ENCODE data around the gene ZNF385B. TPM values are rescaled to one million over a fixed set of nuclear protein-coding genes. Genes with fewer than 3 reads are reported as not detected.

ZNF385B gene
- total and polyA plus RNA-seq, 5 experiments from 2014 or later: not detected

DNA sequence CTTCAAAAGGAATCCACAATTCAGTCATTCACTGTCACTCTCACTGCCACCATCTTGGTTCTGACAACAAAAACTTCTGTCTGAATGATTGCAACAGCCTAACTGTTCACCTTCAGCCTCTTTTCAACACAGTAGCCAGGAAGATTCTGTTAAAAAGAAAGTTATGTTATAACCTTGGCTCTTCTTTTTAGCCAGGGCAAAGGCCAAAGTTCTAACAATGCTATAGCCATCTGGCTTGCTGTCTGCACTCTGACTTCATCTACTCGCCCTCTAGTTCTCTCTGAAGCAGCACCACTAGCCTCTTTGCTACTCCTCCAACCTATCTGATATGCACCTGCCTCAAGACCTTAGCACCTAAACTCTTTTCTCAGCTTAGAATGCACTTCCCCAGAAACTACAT is 158.5 kb downstream of the ZNF385B start:
- no peak for DNase-seq
- peaks cover 0 to under 1% (median 0%) of the 10 kb centered on the region in 9 donors for H3K9me3 Mint-ChIP-seq
- no peak overlapping the region for H3K27ac Mint-ChIP-seq
- H3K4me1 Mint-ChIP-seq: no peaks in the 10 kb centered on the region
- no peaks in the 10 kb centered on the region for H3K36me3 Mint-ChIP-seq
- no peak for ATAC-seq
- H3K27me3 Mint-ChIP-seq: peaks cover 0 to 8% (median 3%) of the 10 kb centered on the region in 5 donors
- POLR2A ChIA-PET: no interaction called here
- no peak overlapping the region for H3K4me3 Mint-ChIP-seq

DNA sequence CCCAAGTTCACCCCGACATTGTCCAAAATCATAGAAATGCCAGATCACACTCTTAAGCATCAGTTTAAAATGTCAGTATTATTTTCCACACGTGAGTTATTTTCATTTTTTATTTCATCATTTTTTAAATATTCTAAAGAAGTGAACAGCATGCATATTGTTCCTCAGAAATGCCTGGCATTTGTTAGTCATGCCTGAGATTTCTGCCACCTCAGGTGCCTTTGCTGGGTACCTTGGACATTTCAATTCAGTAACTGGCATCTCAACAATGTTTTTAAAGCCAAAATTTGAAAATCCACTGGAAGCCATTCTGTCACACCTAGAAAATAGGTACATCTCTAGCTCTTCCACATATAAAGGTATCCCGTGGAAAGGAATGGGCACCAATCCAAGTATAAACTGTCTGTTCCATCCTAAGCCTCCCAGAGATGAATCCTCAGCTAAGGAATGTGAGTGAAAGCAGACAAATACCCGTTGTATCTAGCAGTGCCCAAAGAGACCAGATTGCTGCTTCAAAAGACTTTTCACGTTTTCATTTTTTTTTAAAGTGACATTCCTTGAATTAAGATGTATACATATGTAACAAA is 159.8 kb downstream of the ZNF385B start:
- POLR2A ChIA-PET: no interaction called here
- Mint-ChIP-seq H3K4me1 (no peaks in the 10 kb centered on the region), H3K27ac (no peak overlapping the region)

DNA sequence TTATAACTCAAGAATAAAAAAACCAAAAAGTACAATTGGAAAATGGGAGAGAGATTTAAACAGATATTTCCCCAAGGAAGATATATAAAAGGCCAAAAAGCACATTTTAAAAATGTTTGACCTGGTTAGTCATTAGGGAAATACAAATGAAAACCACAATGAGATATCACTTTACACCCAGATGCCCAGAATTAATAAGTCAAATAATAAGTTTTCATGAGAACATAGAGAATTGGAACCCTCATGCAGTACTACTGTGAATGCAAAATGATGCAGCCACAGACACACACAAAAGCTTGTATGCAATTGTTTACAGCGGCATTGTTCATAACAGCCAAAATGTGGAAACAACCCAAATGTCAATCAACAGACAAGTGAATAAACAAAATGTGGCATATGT is 165.9 kb downstream of the ZNF385B start:
- H3K9me3 Mint-ChIP-seq: peaks cover 0 to 7% (median 2%) of the 10 kb centered on the region in 9 donors
- POLR2A ChIA-PET: no interaction called here

More for the DNA sequence above, 159.8 kb downstream of the ZNF385B start:
- Mint-ChIP-seq H3K36me3 (no peaks in the 10 kb centered on the region), H3K4me3 (no peak overlapping the region), H3K27me3 (peaks cover 0 to 6% (median 0%) of the 10 kb centered on the region in 5 donors), H3K9me3 (peaks cover 0 to 5% (median 0%) of the 10 kb centered on the region in 9 donors)
- ATAC-seq (no peak), DNase-seq (no peak)

DNA sequence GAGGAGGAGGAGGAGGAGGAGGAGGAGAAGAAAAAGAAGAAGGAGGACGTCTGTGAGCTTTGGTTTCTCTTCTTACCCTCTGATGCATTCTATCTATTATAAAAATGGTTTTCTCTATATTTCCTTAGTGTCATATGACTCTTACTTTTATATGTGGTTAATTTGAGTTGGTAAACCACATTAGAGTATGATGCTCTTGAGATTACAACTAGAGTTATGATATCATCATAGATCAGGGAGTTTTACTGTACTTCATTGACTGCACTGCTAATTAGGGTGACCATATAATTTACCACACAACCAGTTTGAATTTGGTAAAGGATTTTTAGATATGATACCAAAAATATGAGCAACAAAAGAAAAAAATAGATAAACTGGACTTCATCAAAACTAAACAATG is 166.4 kb downstream of the ZNF385B start:
- no peak for ATAC-seq
- H3K36me3 Mint-ChIP-seq: no peaks in the 10 kb centered on the region

More for the DNA sequence above, 165.9 kb downstream of the ZNF385B start:
- DNase-seq (no peak), ATAC-seq (no peak)
- Mint-ChIP-seq H3K4me3 (no peak overlapping the region), H3K27ac (no peak overlapping the region), H3K36me3 (no peaks in the 10 kb centered on the region), H3K4me1 (no peaks in the 10 kb centered on the region), H3K27me3 (peaks cover 0 to 13% (median 9%) of the 10 kb centered on the region in 5 donors)

DNA sequence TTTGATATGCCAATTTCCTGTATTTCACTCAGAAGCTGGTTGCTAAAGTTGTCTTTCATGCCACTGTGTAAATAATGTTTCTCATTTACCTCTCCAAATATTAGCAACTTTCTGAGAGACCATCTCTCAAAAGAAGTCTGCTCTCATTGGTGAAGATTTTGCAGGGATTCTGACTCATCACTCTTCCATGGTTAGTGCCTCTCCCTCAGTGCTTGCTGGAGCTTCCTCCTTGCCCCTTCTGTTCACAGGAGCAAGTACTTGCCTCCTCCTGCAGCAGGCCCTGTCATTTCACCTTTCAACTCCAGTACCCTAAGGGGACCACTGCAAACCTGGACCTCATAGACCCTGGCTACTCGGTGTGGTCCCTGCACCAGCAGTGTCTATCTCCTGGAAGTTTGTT is 168.8 kb downstream of the ZNF385B start:
- no peak for DNase-seq
- Mint-ChIP-seq H3K4me3 (no peak overlapping the region), H3K4me1 (no peaks in the 10 kb centered on the region), H3K9me3 (peaks cover 0 to 10% (median 5%) of the 10 kb centered on the region in 9 donors), H3K27ac (peak overlapping the region in 1 of 10 donors; percentile 34), H3K36me3 (no peaks in the 10 kb centered on the region), H3K27me3 (peaks cover 0 to 25% (median 11%) of the 10 kb centered on the region in 5 donors)
- no peak for ATAC-seq
- POLR2A ChIA-PET: no interaction called here

More for the DNA sequence above, 166.4 kb downstream of the ZNF385B start:
- peaks cover 0 to 7% (median 2%) of the 10 kb centered on the region in 9 donors for H3K9me3 Mint-ChIP-seq
- no peaks in the 10 kb centered on the region for H3K4me1 Mint-ChIP-seq
- DNase-seq: no peak
- no peak overlapping the region for H3K27ac Mint-ChIP-seq
- H3K4me3 Mint-ChIP-seq: no peak overlapping the region
- POLR2A ChIA-PET: no interaction called here
- peaks cover 0 to 13% (median 8%) of the 10 kb centered on the region in 5 donors for H3K27me3 Mint-ChIP-seq

DNA sequence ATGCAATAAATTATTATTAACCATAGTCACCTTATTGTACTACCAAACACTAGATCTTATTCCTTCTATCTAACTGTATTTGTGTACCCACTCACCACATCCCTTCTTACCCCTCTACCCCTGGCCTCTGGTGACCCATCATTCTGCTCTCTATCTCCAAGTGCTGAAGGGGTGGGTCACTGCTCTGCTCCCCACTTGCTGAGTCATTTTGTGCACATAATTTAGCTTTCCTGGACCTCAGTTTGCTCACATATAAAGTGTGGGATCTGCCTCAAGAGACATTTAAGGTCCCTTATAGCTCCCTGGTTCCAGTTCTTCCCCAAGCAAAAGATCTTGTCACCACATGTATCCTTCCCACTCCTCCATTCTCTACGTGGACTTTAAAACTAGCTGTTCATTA is 169.4 kb downstream of the ZNF385B start:
- H3K4me1 Mint-ChIP-seq: no peaks in the 10 kb centered on the region
- ATAC-seq: no peak
- peaks cover 0 to 25% (median 11%) of the 10 kb centered on the region in 5 donors for H3K27me3 Mint-ChIP-seq
- H3K36me3 Mint-ChIP-seq: no peaks in the 10 kb centered on the region
- no peak overlapping the region for H3K4me3 Mint-ChIP-seq
- peaks cover 0 to 10% (median 4%) of the 10 kb centered on the region in 9 donors for H3K9me3 Mint-ChIP-seq
- no peak for DNase-seq
- POLR2A ChIA-PET: no interaction called here
- H3K27ac Mint-ChIP-seq: no peak overlapping the region

DNA sequence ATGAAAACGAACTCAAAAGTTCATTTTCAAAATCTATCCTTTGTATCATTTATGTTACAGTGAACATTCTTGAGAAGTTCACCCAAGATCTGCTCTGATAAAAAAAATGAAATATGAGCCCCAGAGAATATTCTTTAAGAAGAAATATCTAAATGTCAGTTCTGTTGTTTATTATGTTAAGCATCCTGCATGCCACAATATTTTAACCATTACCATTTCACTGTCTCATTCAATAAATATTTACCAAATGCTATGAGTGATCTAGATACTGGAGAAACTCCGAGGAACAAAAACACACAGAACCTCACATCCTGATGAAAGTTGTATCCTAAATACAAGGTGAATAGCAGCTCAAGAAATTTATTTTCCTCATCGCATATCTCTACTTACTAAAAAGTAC is 170.2 kb downstream of the ZNF385B start:
- Mint-ChIP-seq H3K4me1 (no peaks in the 10 kb centered on the region), H3K27me3 (peaks cover 0 to 25% (median 12%) of the 10 kb centered on the region in 5 donors), H3K9me3 (peaks cover 0 to 10% (median 4%) of the 10 kb centered on the region in 9 donors), H3K27ac (no peak overlapping the region), H3K4me3 (no peak overlapping the region), H3K36me3 (no peaks in the 10 kb centered on the region)
- ATAC-seq: no peak
- POLR2A ChIA-PET: no interaction called here
- no peak for DNase-seq

DNA sequence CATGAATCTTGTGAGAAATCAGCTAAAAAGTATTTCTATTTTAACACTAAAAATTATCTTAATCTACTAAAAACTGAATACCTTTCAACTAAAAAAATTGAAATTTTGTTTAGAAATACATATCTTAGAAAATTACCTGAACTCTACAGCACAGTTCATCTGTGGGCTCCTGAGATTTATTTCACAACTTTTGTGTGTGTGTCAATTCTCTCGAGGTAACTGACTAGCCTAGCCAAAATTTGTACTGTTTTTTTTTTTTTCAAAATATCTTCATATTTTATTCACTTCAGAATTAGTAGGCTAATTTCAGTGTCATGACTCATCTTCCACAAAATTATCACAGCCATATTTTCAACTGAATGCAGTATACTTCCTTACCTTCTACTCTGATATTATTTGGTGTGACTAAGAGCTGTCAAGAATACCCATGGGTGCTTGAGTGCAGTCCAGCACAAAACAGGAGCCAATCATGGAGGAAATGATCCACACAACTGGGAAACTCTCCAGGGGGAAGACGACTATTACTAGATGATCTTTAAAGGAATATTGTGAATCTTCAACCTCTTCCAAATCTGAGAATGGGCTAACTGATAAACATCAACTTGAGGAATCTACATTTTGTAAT is 174.6 kb downstream of the ZNF385B start:
- Mint-ChIP-seq H3K4me3 (no peak overlapping the region), H3K4me1 (no peaks in the 10 kb centered on the region), H3K9me3 (peaks cover 0 to 10% (median 0%) of the 10 kb centered on the region in 9 donors), H3K27ac (no peak overlapping the region), H3K36me3 (no peaks in the 10 kb centered on the region), H3K27me3 (peaks cover 0 to 13% (median 5%) of the 10 kb centered on the region in 5 donors)
- ATAC-seq (no peak), DNase-seq (no peak)
- POLR2A ChIA-PET: no interaction called here

DNA sequence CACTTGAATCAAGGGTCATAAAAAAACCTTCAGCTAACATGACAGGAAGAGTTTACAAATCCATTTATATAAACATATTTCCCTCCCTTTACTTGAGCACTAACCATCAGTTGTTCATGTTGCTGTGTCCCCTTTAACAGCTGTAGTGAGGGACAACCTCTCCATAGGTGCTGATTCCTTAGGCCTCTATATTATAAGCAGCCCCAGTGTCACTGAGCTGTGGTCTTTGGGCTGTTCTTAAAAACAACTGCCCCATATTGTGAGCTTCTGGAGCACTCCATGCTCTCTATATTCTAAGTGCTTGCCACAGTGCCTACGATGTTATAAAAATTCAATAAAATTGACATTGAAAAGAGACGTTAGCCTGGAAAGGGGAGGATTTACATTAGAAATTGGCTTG is 175.3 kb downstream of the ZNF385B start:
- DNase-seq (no peak), ATAC-seq (no peak)
- Mint-ChIP-seq H3K4me3 (no peak overlapping the region), H3K27ac (no peak overlapping the region), H3K36me3 (no peaks in the 10 kb centered on the region), H3K27me3 (peaks cover 0 to 13% (median 5%) of the 10 kb centered on the region in 5 donors), H3K9me3 (peaks cover 0 to 10% (median 0%) of the 10 kb centered on the region in 9 donors), H3K4me1 (no peaks in the 10 kb centered on the region)
- POLR2A ChIA-PET: no interaction called here

DNA sequence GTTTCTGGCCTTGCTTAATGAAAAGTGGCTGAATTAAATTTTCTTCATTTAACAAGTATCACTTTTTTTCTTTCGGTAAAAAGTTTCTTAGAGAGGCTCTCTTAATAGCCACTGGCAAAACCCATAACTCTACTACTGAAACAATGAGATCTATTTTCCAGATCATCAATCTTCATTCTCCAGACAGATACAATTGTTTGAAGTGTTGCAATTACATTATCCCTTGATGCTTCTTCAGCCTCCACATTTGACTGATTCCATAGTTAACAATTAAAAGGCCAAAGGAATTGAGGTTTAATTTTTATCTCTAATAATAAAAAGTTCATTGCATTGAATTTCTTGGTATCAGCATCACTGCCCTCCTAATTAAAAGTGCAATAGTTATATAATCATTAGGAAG is 176.3 kb downstream of the ZNF385B start:
- POLR2A ChIA-PET: no interaction called here
- H3K27me3 Mint-ChIP-seq: peaks cover 0 to 13% (median 5%) of the 10 kb centered on the region in 5 donors
- H3K9me3 Mint-ChIP-seq: peaks cover 0 to 10% (median 0%) of the 10 kb centered on the region in 9 donors
- no peaks in the 10 kb centered on the region for H3K4me1 Mint-ChIP-seq
- no peak overlapping the region for H3K4me3 Mint-ChIP-seq
- no peak for ATAC-seq
- H3K27ac Mint-ChIP-seq: no peak overlapping the region
- DNase-seq: no peak
- no peaks in the 10 kb centered on the region for H3K36me3 Mint-ChIP-seq

DNA sequence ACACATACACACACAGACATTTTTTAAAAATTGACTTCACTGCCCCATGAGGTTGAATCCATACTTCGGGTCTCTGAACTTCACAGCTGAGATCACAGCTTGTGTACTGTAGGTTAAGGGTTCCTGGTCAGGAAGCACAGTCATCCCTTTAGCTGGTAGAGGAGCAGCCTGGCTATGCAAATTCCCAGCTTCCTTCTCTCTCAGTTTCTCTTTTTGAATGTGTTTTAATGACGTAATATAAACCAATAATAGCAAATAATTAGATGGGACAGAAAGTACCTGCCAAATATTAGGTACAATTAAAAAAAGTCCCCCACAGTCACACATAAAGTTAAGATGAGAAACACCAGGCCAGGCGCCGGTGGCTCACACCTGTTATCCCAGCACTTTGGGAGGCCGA is 178.7 kb downstream of the ZNF385B start:
- Mint-ChIP-seq H3K4me3 (no peak overlapping the region), H3K4me1 (no peaks in the 10 kb centered on the region), H3K9me3 (peaks cover 0 to 4% (median 0%) of the 10 kb centered on the region in 9 donors), H3K27me3 (peaks cover 0 to 2% (median 0%) of the 10 kb centered on the region in 5 donors), H3K27ac (no peak overlapping the region), H3K36me3 (no peaks in the 10 kb centered on the region)
- no peak for ATAC-seq
- DNase-seq: no peak
- POLR2A ChIA-PET: no interaction called here

DNA sequence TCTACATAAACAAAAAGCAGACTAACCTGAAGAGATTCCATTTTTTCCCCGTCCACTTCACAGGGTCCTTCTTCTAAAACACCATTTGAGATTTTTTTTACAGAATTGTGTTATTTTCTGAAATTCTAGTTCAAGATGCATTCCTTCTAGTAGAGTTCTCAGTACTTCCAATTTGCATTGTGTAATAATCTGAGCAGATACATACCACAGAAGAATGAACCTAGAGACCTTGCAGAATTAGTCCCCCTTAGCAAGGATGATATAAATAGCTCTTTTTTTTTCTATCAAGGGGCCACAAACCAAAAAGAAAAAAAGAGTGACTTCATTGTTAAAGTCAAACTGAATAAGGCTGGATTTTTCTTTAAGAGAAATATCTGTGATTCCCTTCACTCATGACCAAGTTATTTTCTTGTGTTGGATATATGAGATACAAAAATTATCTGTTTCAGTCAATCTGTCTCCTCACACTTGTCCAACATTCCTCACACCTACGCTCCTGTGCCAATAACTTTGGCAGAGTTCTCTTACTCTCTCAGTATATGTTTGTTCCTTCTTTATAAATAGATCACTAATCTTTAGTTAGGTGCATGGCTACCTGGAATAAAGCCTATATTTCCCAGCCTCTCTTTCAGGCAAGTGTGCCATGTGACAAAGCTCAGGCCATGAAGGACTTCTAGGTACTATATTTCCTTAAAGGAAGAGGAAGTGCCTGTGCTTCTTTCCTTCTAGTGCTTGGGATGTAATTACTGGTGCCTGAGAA is 183.5 kb downstream of the ZNF385B start:
- Mint-ChIP-seq H3K4me3 (no peak overlapping the region), H3K9me3 (peaks cover 0 to 4% (median 0%) of the 10 kb centered on the region in 9 donors), H3K27ac (no peak overlapping the region), H3K4me1 (peaks cover 0 to 2% (median 0%) of the 10 kb centered on the region in 4 donors), H3K27me3 (peaks cover 0 to 9% (median 1%) of the 10 kb centered on the region in 5 donors), H3K36me3 (peaks cover 0 to 4% (median 0%) of the 10 kb centered on the region in 3 donors)
- ATAC-seq: no peak
- DNase-seq: no peak
- POLR2A ChIA-PET: no interaction called here

DNA sequence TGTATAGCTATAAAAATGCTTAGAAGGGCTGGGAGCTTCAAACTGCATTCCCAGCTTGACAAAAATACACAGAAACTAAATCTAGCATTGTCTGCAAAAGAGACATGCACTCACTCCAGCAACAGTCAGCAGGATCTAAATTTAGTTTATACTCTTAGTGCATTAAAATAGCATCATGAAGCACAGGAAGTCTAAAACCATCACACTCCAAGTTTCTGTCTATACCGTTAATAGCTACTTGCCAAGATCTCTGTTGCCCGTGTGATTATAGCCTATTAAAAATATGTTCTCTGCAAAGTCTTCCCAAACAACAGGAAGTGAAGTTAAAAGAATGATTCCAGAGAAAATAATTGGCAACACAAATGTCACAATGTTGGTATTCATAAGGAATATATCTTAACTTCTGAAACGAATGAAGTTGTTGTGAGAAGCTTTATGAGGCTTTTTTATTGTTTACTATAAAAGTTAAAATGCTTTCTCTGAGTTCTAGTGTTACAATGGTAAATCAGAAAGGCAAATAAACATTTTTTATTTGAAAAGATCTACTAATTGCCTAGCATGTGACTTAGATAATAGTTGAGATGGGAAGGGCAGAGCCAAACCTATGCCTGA is 184.2 kb downstream of the ZNF385B start:
- H3K27ac Mint-ChIP-seq: no peak overlapping the region
- ATAC-seq: no peak
- H3K4me3 Mint-ChIP-seq: no peak overlapping the region
- peaks cover 0 to 2% (median 0%) of the 10 kb centered on the region in 4 donors for H3K4me1 Mint-ChIP-seq
- DNase-seq: no peak
- peaks cover 0 to 4% (median 0%) of the 10 kb centered on the region in 3 donors for H3K36me3 Mint-ChIP-seq
- H3K27me3 Mint-ChIP-seq: peaks cover 0 to 9% (median 1%) of the 10 kb centered on the region in 5 donors
- POLR2A ChIA-PET: no interaction called here
- H3K9me3 Mint-ChIP-seq: peaks cover 0 to 4% (median 0%) of the 10 kb centered on the region in 9 donors
